ENCODE measurements around the gene TOMM40. TPM values are rescaled to one million over a fixed set of nuclear protein-coding genes. Genes with fewer than 3 reads are reported as not detected.

TOMM40 gene
- total RNA-seq, 1 experiment from 2014 or later: 180 TPM

DNA sequence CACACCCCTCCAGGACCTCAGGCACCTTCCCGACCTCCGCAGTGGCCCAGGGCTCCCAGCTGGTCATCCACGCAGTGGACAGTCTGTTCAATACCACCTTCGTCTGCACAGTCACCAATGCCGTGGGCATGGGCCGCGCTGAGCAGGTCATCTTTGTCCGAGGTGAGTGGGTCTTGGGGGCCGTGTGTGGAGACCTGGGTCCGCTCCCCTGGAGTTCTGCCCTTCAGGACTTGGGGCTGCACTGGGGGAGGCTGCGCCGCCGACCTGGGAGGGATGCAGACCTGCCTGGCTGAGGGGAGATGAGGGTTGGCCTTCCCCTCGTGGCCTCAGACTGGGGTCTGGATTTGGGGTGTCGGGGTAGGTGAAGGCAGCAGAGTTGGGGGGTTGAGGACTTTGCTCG lies 16.7 kb upstream of the TOMM40 start:
- Histone ChIP-seq H3K9ac (ENCODE audit: extremely low read depth, insufficient read length, low read length) (no peak overlapping the region), H4K8ac (replicated peaks; ENCODE audit: insufficient read length, low read depth, low read length) (no peak overlapping the region), H4K91ac (ENCODE audit: insufficient read length, low read depth, low read length) (no peak overlapping the region)

More for the DNA sequence above, 16.7 kb upstream of the TOMM40 start:
- H2BK120ac ChIP-seq (ENCODE audit: low read depth, low read length, poor library complexity, severe bottlenecking): no peak overlapping the region
- H3K18ac ChIP-seq (ENCODE audit: insufficient read length, low read depth, low read length): no peak overlapping the region
- H3K14ac ChIP-seq (ENCODE audit: insufficient read depth, low read length): no peak overlapping the region
- no peak overlapping the region for H3K4me3 Mint-ChIP-seq
- WGBS (ENCODE audit: extremely low coverage, insufficient read length, low lambda C conversion rate): no CpG with 5 or more reads among the region's 16 CpGs
- no peak overlapping the region for H2BK5ac ChIP-seq (ENCODE audit: insufficient read length, low read length)
- H2AK5ac ChIP-seq (ENCODE audit: insufficient read length, low read length): no peak overlapping the region
- no peak overlapping the region for H3K4me2 ChIP-seq (ENCODE audit: insufficient read depth, insufficient read length, low read length)
- no peak overlapping the region for H3T11ph ChIP-seq (ENCODE audit: low read length)
- H3K56ac ChIP-seq (ENCODE audit: insufficient read length, low read depth, low read length): no peak overlapping the region
- no peaks in the 10 kb centered on the region for H3K9me3 ChIP-seq (ENCODE audit: control insufficient read depth, low read depth, low read length)
- no peak overlapping the region for H2BK12ac ChIP-seq (ENCODE audit: insufficient read length, low read depth, low read length)
- H2AFZ ChIP-seq (ENCODE audit: low read length): no peak overlapping the region
- no peak for DNase-seq
- no peak overlapping the region for H3K27ac ChIP-seq (ENCODE audit: insufficient read length, low read depth, low read length)
- no peaks in the 10 kb centered on the region for H3K9me3 Mint-ChIP-seq
- no peak overlapping the region for H3K4ac ChIP-seq (ENCODE audit: low read depth, low read length)
- no peak overlapping the region for H2BK15ac ChIP-seq (ENCODE audit: low read depth, low read length)
- no peak overlapping the region for H4K5ac ChIP-seq (ENCODE audit: insufficient read length, low read depth, low read length)
- no peaks in the 10 kb centered on the region for H3K79me2 ChIP-seq (ENCODE audit: insufficient read depth, low read length)
- H3K27me3 ChIP-seq (ENCODE audit: insufficient read depth, low read length): no peaks in the 10 kb centered on the region
- H3K23ac ChIP-seq (ENCODE audit: insufficient read length, low read depth, low read length): no peak overlapping the region
- no peaks in the 10 kb centered on the region for H3K4me1 ChIP-seq (ENCODE audit: insufficient read depth, low read length)
- H3K79me1 ChIP-seq (ENCODE audit: insufficient read depth, low read depth, low read length, poor library complexity, severe bottlenecking): no peaks in the 10 kb centered on the region
- peaks cover 52 to 84% (median 83%) of the 10 kb centered on the region in 3 experiments; a peak in 6 of 7 replicates for H3K36me3 Mint-ChIP-seq (ENCODE audit: insufficient read depth in 1 of 3, low read depth in 3 of 3)
- no peak for TF ChIP-seq CTCF (conservative IDR thresholded peaks at IDR 0.05)
- H3K4me1 Mint-ChIP-seq: peaks cover 3 to 35% of the 10 kb centered on the region in 2 experiments
- H4K20me1 ChIP-seq (ENCODE audit: control insufficient read depth, insufficient read depth, insufficient read length): no peaks in the 10 kb centered on the region
- no peaks in the 10 kb centered on the region for H3K27me3 Mint-ChIP-seq (ENCODE audit: low read depth)
- no peaks in the 10 kb centered on the region for H3K23me2 ChIP-seq (ENCODE audit: insufficient read length, low read depth, low read length, poor library complexity, severe bottlenecking)
- H2BK20ac ChIP-seq (ENCODE audit: low read depth, low read length, poor library complexity, severe bottlenecking): no peak overlapping the region
- H3K27ac Mint-ChIP-seq: peak overlapping the region in 1 of 3 experiments; percentile 39; a peak in 1 of 7 replicates
